GM23338 (cell line): ENCODE results near the gene SRP72. TPM values are rescaled to one million over a fixed set of nuclear protein-coding genes. Genes with fewer than 3 reads are reported as not detected.

ENCODE experiments used
- ATAC-seq: fragments of 200-7000 bp; cut with Tn5 transposase; 3 replicates; pipeline ENCODE4 v1.9.1; 2020
- DNase-seq: peaks from one replicate; pipeline ENCODE4 v3.0.0-alpha.2; 2015; ENCODE audit warnings: low spot score
- H2AFZ ChIP-seq: fragments of 200-600 bp; sonication (generic); 2 replicates; pipeline ENCODE4 v1.8.0; 2016; ENCODE audit warnings: antibody characterized with exemption, mild to moderate bottlenecking, moderate library complexity
- H3F3A ChIP-seq: fragments of 200-600 bp; sonication (generic); replicated peaks from 2 replicates; pipeline ENCODE4 v1.8.0; 2017; ENCODE audit warnings: antibody characterized with exemption, mixed run types, low read depth
- H3K27ac ChIP-seq: fragments of 200-600 bp; sonication (generic); 2 replicates; pipeline ENCODE4 v1.6.1; 2016; ENCODE audit warnings: low read depth
- H3K27me3 ChIP-seq: fragments of 200-600 bp; sonication (generic); 2 replicates; pipeline ENCODE4 v1.8.0; 2016; ENCODE audit warnings: mild to moderate bottlenecking, mixed run types, moderate library complexity; ENCODE audit not compliant: insufficient read depth
- H3K36me3 ChIP-seq: fragments of 200-600 bp; sonication (generic); 2 replicates; pipeline ENCODE4 v1.8.0; 2016; ENCODE audit warnings: mild to moderate bottlenecking; ENCODE audit not compliant: insufficient read depth
- H3K4me1 ChIP-seq: fragments of 200-600 bp; sonication (generic); 2 replicates; pipeline ENCODE4 v1.8.0; 2016; ENCODE audit warnings: mild to moderate bottlenecking, moderate library complexity; ENCODE audit not compliant: insufficient read depth
- H3K4me2 ChIP-seq: fragments of 200-600 bp; sonication (generic); 2 replicates; pipeline ENCODE4 v1.7.1; 2017; ENCODE audit warnings: mixed run types
- H3K4me3 ChIP-seq: fragments of 200-600 bp; sonication (generic); 2 replicates; pipeline ENCODE4 v1.6.1; 2016; ENCODE audit warnings: mixed run types
- H3K79me2 ChIP-seq: fragments of 200-600 bp; sonication (generic); replicated peaks from 2 replicates; pipeline ENCODE4 v1.8.0; 2017; ENCODE audit warnings: mild to moderate bottlenecking; ENCODE audit not compliant: insufficient read depth
- H3K9me2 ChIP-seq: fragments of 200-600 bp; sonication (generic); 2 replicates; pipeline ENCODE4 v1.8.0; 2017; ENCODE audit not compliant: insufficient read depth
- H4K20me1 ChIP-seq: fragments of 200-600 bp; sonication (generic); replicated peaks from 2 replicates; pipeline ENCODE4 v1.8.0; 2017; ENCODE audit warnings: mild to moderate bottlenecking; ENCODE audit not compliant: insufficient read depth
- H3K27ac Mint-ChIP-seq: 2 replicates; pipeline ENCODE4 v1.8.0; 2020; ENCODE audit warnings: inconsistent platforms, mild to moderate bottlenecking, moderate library complexity, mixed read lengths
- H3K27me3 Mint-ChIP-seq: 3 replicates; pipeline ENCODE4 v1.8.0; 2022; ENCODE audit warnings: low read depth, mild to moderate bottlenecking, moderate library complexity, mixed read lengths, inconsistent platforms; ENCODE audit not compliant: insufficient read depth, poor library complexity
- H3K36me3 Mint-ChIP-seq: 3 replicates; pipeline ENCODE4 v1.8.0; 2021; ENCODE audit warnings: low read depth, mild to moderate bottlenecking, inconsistent platforms, moderate library complexity, mixed read lengths
- H3K4me1 Mint-ChIP-seq: 3 replicates; pipeline ENCODE4 v1.8.0; 2020; ENCODE audit warnings: mild to moderate bottlenecking, inconsistent platforms, mixed read lengths
- H3K4me3 Mint-ChIP-seq: 3 replicates; pipeline ENCODE4 v1.8.0; 2021; ENCODE audit warnings: moderate library complexity, mild to moderate bottlenecking, inconsistent platforms, mixed read lengths
- H3K9me3 Mint-ChIP-seq: 3 replicates; pipeline ENCODE4 v1.8.0; 2020; ENCODE audit warnings: moderate library complexity, mild to moderate bottlenecking, inconsistent platforms, mixed read lengths
- CREB1 ChIP-seq: fragments of 250-450 bp; sonication (Bioruptor Pico); IDR thresholded peaks from 2 replicates; pipeline ENCODE4 v1.5.0; 2020; ENCODE audit warnings: low read depth, mild to moderate bottlenecking, moderate library complexity
- CTCF ChIP-seq, 2 experiments: fragments of 200-600 bp in 1 of 2; sonication (generic) in 1 of 2; conservative IDR thresholded peaks; 2 replicates each; pipeline versions ENCODE4 v1.5.1 to v1.6.1; 2016 to 2017; ENCODE audit warnings: antibody characterized with exemption in 2 of 2, low read depth in 2 of 2, mild to moderate bottlenecking in 2 of 2, moderate library complexity in 1 of 2
- ETS1 ChIP-seq: IDR thresholded peaks from 2 replicates; pipeline ENCODE4 v1.6.1; 2016; ENCODE audit warnings: antibody characterized with exemption
- EZH2 ChIP-seq: fragments of 200-600 bp; sonication (generic); IDR thresholded peaks from one replicate; pipeline ENCODE4 v1.8.0; 2017; ENCODE audit warnings: antibody characterized with exemption, mild to moderate bottlenecking, low read depth; ENCODE audit not compliant: unreplicated experiment
- EZH2phosphoT487 ChIP-seq: fragments of 200-600 bp; sonication (generic); IDR thresholded peaks from one replicate; pipeline ENCODE4 v1.8.1; 2018; ENCODE audit warnings: antibody characterized with exemption; ENCODE audit not compliant: unreplicated experiment
- JUNB ChIP-seq: IDR thresholded peaks from one replicate; pipeline ENCODE4 v1.6.1; 2016; ENCODE audit warnings: antibody characterized with exemption; ENCODE audit not compliant: unreplicated experiment
- NANOG ChIP-seq: IDR thresholded peaks from 2 replicates; pipeline ENCODE4 v1.6.1; 2016; ENCODE audit warnings: antibody characterized with exemption, borderline replicate concordance
- REST ChIP-seq: IDR thresholded peaks from one replicate; pipeline ENCODE4 v1.6.1; 2018; ENCODE audit warnings: antibody characterized with exemption; ENCODE audit not compliant: unreplicated experiment
- STAT1 ChIP-seq: IDR thresholded peaks from one replicate; pipeline ENCODE4 v1.6.1; 2016; ENCODE audit warnings: antibody characterized with exemption; ENCODE audit not compliant: unreplicated experiment
- ZNF114 ChIP-seq: fragments of 250-450 bp; sonication (Bioruptor Pico); IDR thresholded peaks from 2 replicates; pipeline ENCODE4 v1.5.0; 2020; ENCODE audit warnings: mild to moderate bottlenecking, moderate library complexity
- polyA plus RNA-seq: library from polyadenylated mRNA; unstranded; fragments of >200 nt; fragmentation: Nextera tagmentation; extraction: Ambion mirVana; gene quantifications from 2 replicates; pipeline ENCODE4 v1.2.1, GENCODE V29; 2016
- total RNA-seq: library from RNA; depleted of rRNA; stranded (reverse); fragments of >200 nt; shearing (Covaris generic); gene quantifications from 2 replicates; pipeline ENCODE4 v1.2.3, GENCODE V29; 2014

SRP72 gene
- total and polyA plus RNA-seq, 2 experiments from 2014 or later, result 84.6 to 174 TPM

GRCh38 chr4:56477192-56477702, 9.8 kb downstream of the SRP72 start (continued):
- TF ChIP-seq REST, result no peak
- TF ChIP-seq ZNF114, result no peak
- TF ChIP-seq STAT1, result no peak
- TF ChIP-seq JUNB, result no peak
- TF ChIP-seq EZH2, result no peak
- TF ChIP-seq CREB1 (CRISPR knock-in tag), result no peak
- TF ChIP-seq CTCF (conservative IDR thresholded peaks at IDR 0.05; ENCODE audit: low read depth in 2 of 2), result no peak
- no peak for TF ChIP-seq NANOG
- no peak for TF ChIP-seq EZH2phosphoT487
- no peak for TF ChIP-seq ETS1

GRCh38 chr4:56480691-56481090, 13.3 kb downstream of the SRP72 start:
- H3K9me2 ChIP-seq, result no peaks in the 10 kb centered on the region
- H3K27me3 ChIP-seq, result no peaks in the 10 kb centered on the region
- peaks cover 4% of the 10 kb centered on the region for H3K27me3 Mint-ChIP-seq
- H3K4me1 ChIP-seq, result no peaks in the 10 kb centered on the region
- ATAC-seq (no peak), DNase-seq (no peak)
- no peaks in the 10 kb centered on the region for H3K9me3 Mint-ChIP-seq
- H3K4me3 ChIP-seq, result no peak overlapping the region
- no peak overlapping the region for H3K27ac ChIP-seq
- no peak overlapping the region for H2AFZ ChIP-seq
- H3K4me3 Mint-ChIP-seq, result no peak overlapping the region
- no peak overlapping the region for H3K27ac Mint-ChIP-seq
- H3K36me3 ChIP-seq, result peaks cover 65% of the 10 kb centered on the region
- peaks cover 4% of the 10 kb centered on the region; the same call in 1 of the 2 replicates for H3K79me2 ChIP-seq
- H4K20me1 ChIP-seq, result no peaks in the 10 kb centered on the region
- H3K4me2 ChIP-seq, result no peak overlapping the region
- H3K4me1 Mint-ChIP-seq, result no peaks in the 10 kb centered on the region
- H3K36me3 Mint-ChIP-seq, result peaks cover 72% of the 10 kb centered on the region
- no peak for TF ChIP-seq JUNB
- no peaks in the 10 kb centered on the region for H3F3A ChIP-seq
